Hair follicular keratinocyte (primary cell): ENCODE data around the gene MS4A6E. TPM values are rescaled to one million over a fixed set of nuclear protein-coding genes. Genes with fewer than 3 reads are reported as not detected.

Source experiments
- total RNA-seq: library from RNA; depleted of rRNA; stranded (reverse); fragments of >200 nt; gene quantifications from 2 replicates; pipeline ENCODE4 v1.2.3, GENCODE V29; 2015

MS4A6E gene
- total RNA-seq = not detected in 2 replicates

GRCh38 chr11:60326955-60327354 is at the start of gene MS4A6E:
Gene MS4A6E, plus strand, starts transcription at chr11:60327255. Its CDS starts 7,641 bp downstream, at chr11:60334896.

DNA sequence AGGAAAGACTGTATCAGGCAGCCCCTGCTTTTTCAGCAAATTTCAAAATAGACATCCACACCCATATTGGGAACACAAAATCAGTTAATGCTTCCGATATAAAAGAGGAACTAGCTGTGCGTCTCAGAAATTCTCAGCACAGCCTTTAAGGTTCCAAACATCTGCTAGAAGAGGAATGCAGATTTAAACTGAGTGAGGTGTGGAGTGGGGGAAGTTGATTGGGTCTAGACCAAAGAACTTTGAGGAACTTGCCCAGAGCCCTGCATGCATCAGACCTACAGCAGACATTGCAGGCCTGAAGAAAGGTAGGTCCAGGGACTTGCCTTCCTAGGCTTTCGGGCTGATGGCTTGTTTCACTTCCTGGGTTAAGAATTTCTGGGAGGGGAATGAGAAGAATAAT is 46.6 kb upstream of the MS4A6E start, which contains the start of gene MS4A4A:
Gene MS4A4A (plus strand): TSS at position 255 of the 400 bp plus-strand sequence. CDS start 10 bp downstream, at position 265.

DNA sequence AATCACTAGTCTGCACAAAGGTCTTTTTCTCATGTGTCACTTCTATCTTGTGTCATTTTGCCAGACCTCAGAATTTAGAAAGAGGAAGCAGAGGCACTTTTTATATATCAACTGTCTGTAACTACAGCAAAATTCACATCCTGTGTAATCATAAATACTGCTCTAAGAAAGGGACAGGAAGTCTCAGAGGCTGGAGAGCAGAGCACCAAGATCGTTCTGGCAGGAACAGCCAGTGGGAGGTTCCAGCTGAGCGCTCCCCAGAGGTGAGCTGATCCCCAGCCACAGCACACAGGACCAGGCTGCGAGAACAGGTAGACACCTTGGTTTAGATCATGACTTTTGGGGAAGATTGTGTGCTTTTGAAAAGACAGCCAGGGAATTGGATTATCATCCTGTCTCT is 51.3 kb downstream of the MS4A6E start, which contains the start of gene MS4A7:
Gene MS4A7 (plus strand): TSS at position 179 of the 400 bp plus-strand sequence. CDS start 4,610 bp downstream, outside the sequence.

Other genes starting within 250 kb of the MS4A6E start
- gene MS4A2, start 238.6 kb upstream of the MS4A6E start, total RNA-seq = not detected in 2 replicates
- gene MS4A6A, start 144.2 kb upstream of the MS4A6E start, total RNA-seq = not detected in 2 replicates
- gene MS4A4E, start 84.1 kb upstream of the MS4A6E start, total RNA-seq = not detected in 2 replicates
- gene MS4A4A, start 46.6 kb upstream of the MS4A6E start, total RNA-seq = not detected in 2 replicates
- gene MS4A7, start 51.3 kb downstream of the MS4A6E start, total RNA-seq = not detected in 2 replicates
- not detected in 2 replicates for gene MS4A14, start 69.2 kb downstream of the MS4A6E start, total RNA-seq
- not detected in 2 replicates for gene MS4A5, start 102.3 kb downstream of the MS4A6E start, total RNA-seq
- not detected in 2 replicates for gene MS4A1, start 128.6 kb downstream of the MS4A6E start, total RNA-seq
- gene MS4A12, start 165.5 kb downstream of the MS4A6E start, total RNA-seq = not detected in 2 replicates
- gene MS4A13, start 188.1 kb downstream of the MS4A6E start, total RNA-seq = not detected in 2 replicates